VCaP (cell line): Measurements from ENCODE around the gene POLDIP2.

ENCODE experiments used
- H3K27ac ChIP-seq: fragments of 450-650 bp; 2 replicates; pipeline ENCODE4 v1.5.1; 2017
- CTCF ChIP-seq: fragments of 450-650 bp; conservative IDR thresholded peaks from 2 replicates; pipeline ENCODE4 v1.5.1; 2017; ENCODE audit warnings: mild to moderate bottlenecking, moderate library complexity

Gene POLDIP2

GRCh38 chr17:28346199-28346580, 11.1 kb downstream of the POLDIP2 start:
- H3K27ac ChIP-seq, result peak overlapping the region; percentile 77
- TF ChIP-seq CTCF, result no peak

- H3K27ac ChIP-seq, result peak overlapping the region; percentile 77
- TF ChIP-seq CTCF, result no peak
Observed at GRCh38 chr17:28345419-28346198, 11.7 kb downstream of the POLDIP2 start.

DNA sequence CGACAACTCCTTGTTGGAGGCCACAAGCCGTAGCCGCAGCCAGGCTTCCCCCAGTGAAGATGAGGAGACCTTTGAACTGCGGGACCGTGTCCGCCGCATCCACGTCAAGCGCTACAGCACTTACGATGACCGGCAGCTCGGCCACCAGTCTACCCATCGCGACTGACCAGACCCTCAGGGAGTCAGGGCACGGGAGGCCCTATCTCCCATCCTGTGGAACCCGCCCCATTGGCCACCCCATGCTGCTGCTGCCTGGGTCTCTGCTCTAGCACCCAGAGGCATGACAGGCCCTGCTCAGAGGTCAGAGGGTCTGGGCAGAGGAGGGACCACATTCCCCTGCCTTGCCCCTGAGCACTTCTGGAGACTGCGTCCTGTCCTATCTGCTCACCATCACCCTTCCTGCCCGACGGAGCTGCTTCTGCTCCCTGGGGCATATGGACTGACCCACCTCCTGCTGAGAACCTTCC, 12.9 kb downstream of the POLDIP2 start:
- peak overlapping the region; percentile 77 for H3K27ac ChIP-seq
- no peak for TF ChIP-seq CTCF

DNA sequence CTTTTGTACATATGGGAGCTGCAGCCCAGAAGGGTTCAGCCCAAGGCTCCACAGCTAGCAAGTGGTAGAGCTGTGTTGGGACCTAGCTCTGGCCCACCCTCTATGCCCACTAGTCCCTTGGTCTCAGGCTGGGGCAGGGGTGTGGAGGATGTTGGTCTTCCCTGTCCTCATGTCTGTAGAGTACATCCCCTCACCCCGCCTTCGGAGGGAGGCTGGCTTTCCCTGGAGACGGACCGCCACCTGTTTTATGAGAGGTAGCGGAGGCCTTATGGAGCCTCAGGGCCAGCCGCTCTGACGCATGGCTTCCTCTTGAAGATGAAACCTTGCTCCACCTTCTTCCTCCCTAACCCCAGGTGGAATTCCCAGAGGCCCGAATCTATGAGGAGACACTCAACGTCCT, 13.3 kb downstream of the POLDIP2 start:
- TF ChIP-seq CTCF, result no peak
- H3K27ac ChIP-seq, result no peak overlapping the region

GRCh38 chr17:28343491-28343932, 13.8 kb downstream of the POLDIP2 start:
- no peak overlapping the region for H3K27ac ChIP-seq
- TF ChIP-seq CTCF, result no peak

DNA sequence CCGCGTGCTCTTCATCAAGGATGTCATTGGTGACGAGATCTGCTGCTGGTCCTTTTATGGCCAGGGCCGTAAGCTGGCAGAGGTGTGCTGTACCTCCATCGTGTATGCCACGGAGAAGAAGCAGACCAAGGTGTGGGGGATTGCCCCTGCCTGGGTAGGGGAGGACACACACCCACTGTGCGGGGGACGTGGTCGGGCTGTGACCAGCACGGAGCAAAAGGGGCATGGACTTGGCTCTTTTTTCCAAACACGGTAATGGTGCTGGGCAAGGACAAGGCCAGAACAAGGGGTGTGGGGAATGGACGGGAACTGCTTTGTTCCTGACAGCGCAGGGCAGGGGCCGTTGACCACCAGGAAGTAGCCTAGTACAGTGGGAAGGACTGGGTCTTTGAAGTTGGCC, 15.0 kb downstream of the POLDIP2 start:
- H3K27ac ChIP-seq, result no peak overlapping the region
- TF ChIP-seq CTCF, result no peak

DNA sequence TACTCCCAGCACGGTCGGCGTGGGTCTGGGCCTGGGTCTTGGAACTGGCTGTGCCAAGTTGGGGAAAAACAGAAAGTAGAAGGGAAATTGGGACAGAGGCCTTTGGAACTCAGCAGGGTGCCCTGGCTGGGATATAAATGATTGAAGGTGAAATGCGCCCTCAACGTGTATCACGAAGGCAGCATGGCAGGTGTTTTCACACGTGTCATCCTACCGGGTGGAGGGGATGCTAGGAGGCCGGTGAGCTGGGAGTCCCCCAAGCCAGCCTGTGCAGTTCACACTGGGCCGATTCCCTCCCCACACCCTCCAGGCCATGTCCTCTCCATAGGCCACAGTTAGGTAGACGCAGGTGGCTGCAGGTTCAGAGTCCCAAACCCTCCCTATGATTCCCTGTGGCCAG, 15.8 kb downstream of the POLDIP2 start:
- TF ChIP-seq CTCF, result no peak
- no peak overlapping the region for H3K27ac ChIP-seq
